Smooth muscle cell (in vitro differentiated cells): ENCODE data around the gene TCIRG1. TPM values are rescaled to one million over a fixed set of nuclear protein-coding genes. Genes with fewer than 3 reads are reported as not detected.
A peak's percentile ranks its signal among the peaks of the same experiment; 100 is the strongest.

ENCODE experiments used
- DNase-seq: peaks from one replicate; lab custom pipeline; 2025; ENCODE audit not compliant: unreplicated experiment; lab: John Stamatoyannopoulos, UW
- H2AFZ ChIP-seq: fragments of 200-600 bp; sonication (generic); 2 replicates; pipeline ENCODE4 v1.6.0; 2016; ENCODE audit warnings: antibody characterized with exemption, low read depth, mild to moderate bottlenecking
- H3F3A ChIP-seq: fragments of 200-600 bp; sonication (generic); 2 replicates; pipeline ENCODE4 v1.6.0; 2017; ENCODE audit warnings: antibody characterized with exemption, low read depth
- H3K27ac ChIP-seq: fragments of 200-600 bp; sonication (generic); 2 replicates; pipeline ENCODE4 v1.5.1; 2016; ENCODE audit warnings: low read depth, mild to moderate bottlenecking
- H3K27me3 ChIP-seq: fragments of 200-600 bp; sonication (generic); 2 replicates; pipeline ENCODE4 v1.6.1; 2016; ENCODE audit warnings: low read depth, mild to moderate bottlenecking
- H3K36me3 ChIP-seq: fragments of 200-600 bp; sonication (generic); 2 replicates; pipeline ENCODE4 v1.5.1; 2016; ENCODE audit warnings: low read depth
- H3K4me1 ChIP-seq: fragments of 200-600 bp; sonication (generic); 2 replicates; pipeline ENCODE4 v1.5.1; 2016; ENCODE audit warnings: low read depth
- H3K4me2 ChIP-seq: fragments of 200-600 bp; sonication (generic); 2 replicates; pipeline ENCODE4 v1.6.0; 2016; ENCODE audit warnings: mild to moderate bottlenecking
- H3K4me3 ChIP-seq: fragments of 200-600 bp; sonication (generic); 2 replicates; pipeline ENCODE4 v1.5.1; 2016; ENCODE audit warnings: mild to moderate bottlenecking
- H3K79me2 ChIP-seq: fragments of 200-600 bp; sonication (generic); 2 replicates; pipeline ENCODE4 v1.6.0; 2016; ENCODE audit warnings: low read depth, mild to moderate bottlenecking
- H3K9ac ChIP-seq: fragments of 200-600 bp; sonication (generic); 2 replicates; pipeline ENCODE4 v1.6.0; 2016; ENCODE audit warnings: low read depth
- H3K9me3 ChIP-seq: fragments of 200-600 bp; sonication (generic); replicated peaks from 2 replicates; pipeline ENCODE4 v1.5.1; 2016; ENCODE audit warnings: low read depth
- H4K20me1 ChIP-seq: fragments of 200-600 bp; sonication (generic); 2 replicates; pipeline ENCODE4 v1.6.0; 2016; ENCODE audit warnings: low read depth
- WGBS: methylation state at CpG from one replicate; pipeline ENCODE4 v1.1.7; 2016; ENCODE audit warnings: low lambda C conversion rate; 5-methylcytosine and 5-hydroxymethylcytosine counted together
- polyA plus RNA-seq: library from polyadenylated mRNA; unstranded; fragments of >200 nt; fragmentation: Nextera tagmentation; extraction: Ambion mirVana; gene quantifications from 2 replicates; pipeline ENCODE4 v1.2.1, GENCODE V29; 2016
- total RNA-seq: library from RNA; depleted of rRNA; stranded (reverse); fragments of >200 nt; gene quantifications from 2 replicates; pipeline ENCODE4 v1.2.3, GENCODE V29; 2014
- TF ChIP-seq, protein P1 (sequence below): fragments of 200-600 bp; sonication (generic); IDR thresholded peaks from 2 replicates; pipeline ENCODE4 v1.5.1; 2017; ENCODE audit warnings: borderline replicate concordance, mild to moderate bottlenecking, antibody characterized with exemption; ENCODE audit not compliant: insufficient read depth, poor library complexity, severe bottlenecking

TCIRG1 gene
- total and polyA plus RNA-seq, 2 experiments from 2014 or later: 39.7 to 59.0 TPM

DNA sequence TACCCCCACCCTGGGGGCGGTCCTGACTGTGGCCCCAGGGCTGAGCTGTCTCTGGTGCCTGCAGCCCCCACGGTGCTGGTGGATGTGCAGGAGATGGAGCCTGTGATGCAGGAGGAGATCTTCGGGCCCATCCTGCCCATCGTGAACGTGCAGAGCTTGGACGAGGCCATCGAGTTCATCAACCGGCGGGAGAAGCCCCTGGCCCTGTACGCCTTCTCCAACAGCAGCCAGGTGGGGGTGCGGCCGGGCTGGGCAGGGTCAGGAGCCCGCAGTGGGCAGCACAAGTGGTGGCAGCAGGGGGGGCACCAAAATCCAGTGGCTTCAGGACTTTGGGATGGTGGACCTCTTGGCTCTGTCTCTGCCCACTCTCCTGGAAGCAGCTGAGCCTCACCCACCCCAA lies 16.3 kb upstream of the TCIRG1 start:
- Histone ChIP-seq H3K4me1 (no peaks in the 10 kb centered on the region), H3K27me3 (no peaks in the 10 kb centered on the region), H3K9me3 (no peaks in the 10 kb centered on the region), H3K4me3 (no peak overlapping the region), H3F3A (no peaks in the 10 kb centered on the region), H3K4me2 (no peak overlapping the region), H4K20me1 (no peaks in the 10 kb centered on the region), H2AFZ (no peak overlapping the region), H3K27ac (no peak overlapping the region), H3K9ac (no peak overlapping the region), H3K36me3 (peaks cover 11% of the 10 kb centered on the region), H3K79me2 (no peaks in the 10 kb centered on the region)
- 94% methylated on average over 13 of the region's 13 CpGs for WGBS
- DNase-seq: no peak
- TF ChIP-seq, protein P1, sequence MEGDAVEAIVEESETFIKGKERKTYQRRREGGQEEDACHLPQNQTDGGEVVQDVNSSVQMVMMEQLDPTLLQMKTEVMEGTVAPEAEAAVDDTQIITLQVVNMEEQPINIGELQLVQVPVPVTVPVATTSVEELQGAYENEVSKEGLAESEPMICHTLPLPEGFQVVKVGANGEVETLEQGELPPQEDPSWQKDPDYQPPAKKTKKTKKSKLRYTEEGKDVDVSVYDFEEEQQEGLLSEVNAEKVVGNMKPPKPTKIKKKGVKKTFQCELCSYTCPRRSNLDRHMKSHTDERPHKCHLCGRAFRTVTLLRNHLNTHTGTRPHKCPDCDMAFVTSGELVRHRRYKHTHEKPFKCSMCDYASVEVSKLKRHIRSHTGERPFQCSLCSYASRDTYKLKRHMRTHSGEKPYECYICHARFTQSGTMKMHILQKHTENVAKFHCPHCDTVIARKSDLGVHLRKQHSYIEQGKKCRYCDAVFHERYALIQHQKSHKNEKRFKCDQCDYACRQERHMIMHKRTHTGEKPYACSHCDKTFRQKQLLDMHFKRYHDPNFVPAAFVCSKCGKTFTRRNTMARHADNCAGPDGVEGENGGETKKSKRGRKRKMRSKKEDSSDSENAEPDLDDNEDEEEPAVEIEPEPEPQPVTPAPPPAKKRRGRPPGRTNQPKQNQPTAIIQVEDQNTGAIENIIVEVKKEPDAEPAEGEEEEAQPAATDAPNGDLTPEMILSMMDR: no peak

DNA sequence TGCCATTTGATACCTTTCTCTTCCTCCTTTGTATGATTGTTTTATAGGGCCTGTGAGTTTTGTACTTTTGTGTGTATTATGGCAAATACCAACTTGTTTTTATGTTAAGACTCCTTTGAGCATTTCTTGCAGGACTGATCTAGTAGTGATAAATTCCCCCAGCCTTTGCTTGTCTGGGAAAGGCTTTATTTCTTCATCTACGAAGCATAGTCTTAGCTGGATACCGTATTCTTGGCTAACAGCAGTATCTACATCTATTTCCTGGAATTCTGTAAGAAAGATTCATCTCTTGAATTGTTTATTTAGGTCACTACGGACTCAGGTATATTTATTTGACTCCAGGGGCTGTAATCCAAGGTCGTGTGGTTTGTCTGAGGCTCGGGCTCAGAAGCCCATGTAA lies 14.3 kb upstream of the TCIRG1 start:
- no peak for DNase-seq
- Histone ChIP-seq H3K27me3 (no peaks in the 10 kb centered on the region), H3K9me3 (no peaks in the 10 kb centered on the region), H2AFZ (no peak overlapping the region), H3K9ac (no peak overlapping the region), H3K79me2 (no peaks in the 10 kb centered on the region), H4K20me1 (no peaks in the 10 kb centered on the region), H3K4me2 (no peak overlapping the region), H3K27ac (no peak overlapping the region), H3F3A (peaks cover 8% of the 10 kb centered on the region), H3K4me1 (peaks cover 14% of the 10 kb centered on the region), H3K36me3 (peaks cover 11% of the 10 kb centered on the region), H3K4me3 (no peak overlapping the region)
- TF ChIP-seq, protein P1: no peak
- 97% methylated on average over 5 of the region's 5 CpGs for WGBS

DNA sequence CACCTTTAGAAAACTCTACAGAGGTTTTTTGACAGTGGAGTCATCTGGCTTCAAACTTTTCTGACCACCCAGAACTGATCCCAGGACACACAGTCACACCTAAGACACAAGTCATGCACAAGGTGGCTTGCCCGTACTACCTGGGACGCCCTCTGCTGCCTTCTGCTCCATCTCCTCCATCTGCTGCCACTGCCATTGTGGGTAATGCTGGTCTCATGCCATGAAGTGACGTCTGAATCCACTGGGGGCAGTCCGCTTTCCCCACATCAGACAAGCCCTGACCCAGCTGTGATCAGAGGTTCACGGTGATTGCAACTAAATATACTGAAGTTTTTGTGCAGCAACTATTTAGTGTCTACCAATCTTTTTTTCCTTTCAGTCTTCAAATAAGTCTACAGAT lies 13.8 kb upstream of the TCIRG1 start:
- Histone ChIP-seq H3K36me3 (peaks cover 11% of the 10 kb centered on the region), H3K27ac (no peak overlapping the region), H3K9ac (no peak overlapping the region), H2AFZ (no peak overlapping the region), H4K20me1 (no peaks in the 10 kb centered on the region), H3K4me2 (no peak overlapping the region), H3K4me1 (peaks cover 17% of the 10 kb centered on the region), H3K4me3 (no peak overlapping the region), H3F3A (peaks cover 11% of the 10 kb centered on the region), H3K9me3 (no peaks in the 10 kb centered on the region), H3K27me3 (no peaks in the 10 kb centered on the region), H3K79me2 (no peaks in the 10 kb centered on the region)
- TF ChIP-seq, protein P1: no peak
- 87% methylated on average over 5 of the region's 5 CpGs for WGBS
- DNase-seq: no peak

DNA sequence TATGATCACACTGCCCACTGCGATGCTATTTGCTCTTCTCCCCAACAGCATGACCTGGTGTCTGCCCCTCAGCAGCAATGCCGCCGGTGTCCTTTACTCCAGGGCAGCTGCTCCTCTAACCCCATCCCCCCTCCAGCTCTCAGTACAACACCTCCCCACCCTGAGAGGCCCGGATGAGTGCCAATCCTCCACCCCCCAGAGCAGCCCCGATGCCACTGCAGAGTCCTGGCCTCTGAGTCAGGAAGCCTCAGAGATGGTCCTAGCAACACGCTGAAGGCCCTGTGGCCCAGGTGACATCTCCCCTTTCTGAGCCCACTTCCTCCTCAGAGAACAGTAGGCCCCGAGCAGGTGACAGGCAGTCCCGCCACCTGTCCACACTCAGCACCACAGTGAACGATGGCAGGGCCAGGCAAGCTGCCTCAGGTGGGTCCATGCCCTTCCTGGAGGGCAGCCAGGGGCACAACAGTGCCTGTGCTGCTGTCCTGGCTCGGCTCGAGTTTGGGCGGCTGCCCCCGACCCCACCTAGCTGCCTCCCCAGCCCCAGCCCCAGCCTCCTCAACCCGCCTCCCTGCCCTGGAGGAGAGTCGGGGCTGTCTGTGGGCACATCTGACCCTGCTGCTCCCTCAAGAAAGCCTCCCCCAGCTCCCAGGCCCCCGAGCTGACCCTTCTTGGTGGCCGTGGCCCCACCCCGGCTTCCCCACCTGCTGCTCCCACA lies 12.3 kb upstream of the TCIRG1 start:
- Histone ChIP-seq H3K4me1 (peaks cover 17% of the 10 kb centered on the region), H3K36me3 (peaks cover 11% of the 10 kb centered on the region), H3K79me2 (peaks cover 8% of the 10 kb centered on the region), H4K20me1 (no peaks in the 10 kb centered on the region), H2AFZ (no peak overlapping the region), H3K27me3 (no peaks in the 10 kb centered on the region), H3K9ac (peak overlapping the region; percentile 64), H3K4me3 (no peak overlapping the region), H3K27ac (no peak overlapping the region), H3K4me2 (no peak overlapping the region), H3K9me3 (no peaks in the 10 kb centered on the region), H3F3A (peaks cover 11% of the 10 kb centered on the region)
- DNase-seq: no peak
- TF ChIP-seq, protein P1: no peak
- WGBS: 94% methylated on average over 16 of the region's 18 CpGs
